Heart right ventricle (tissue), 16 donors: Measurements from ENCODE around the gene SCN4A. TPM values are rescaled to one million over a fixed set of nuclear protein-coding genes. Genes with fewer than 3 reads are reported as not detected.

ENCODE experiments used
- ATAC-seq, 8 donors: fragments of 200-7000 bp; cut with Tn5 transposase; one replicate each; pipeline ENCODE4 v1.9.1; 2020; ENCODE audit warnings: mild to moderate bottlenecking in 8 of 8, moderate library complexity in 8 of 8, moderate number of reproducible peaks in 1 of 8
- DNase-seq, 2 donors: peaks; one replicate each; pipeline ENCODE4 v3.0.0-alpha.2; 2020
- H3K27ac ChIP-seq, 10 donors: fragments of 200-600 bp; sonication (generic) in 2 of 10; one replicate each; pipeline versions ENCODE4 v1.5.0 to v1.8.0; 2020 to 2022; ENCODE audit warnings: mild to moderate bottlenecking in 3 of 10
- H3K27me3 ChIP-seq, 7 donors: fragments of 200-600 bp; one replicate each; pipeline ENCODE4 v1.8.0; 2021 to 2022; ENCODE audit warnings: mild to moderate bottlenecking in 2 of 7
- H3K36me3 ChIP-seq, 9 donors: fragments of 200-600 bp; sonication (generic) in 1 of 9; one replicate each; pipeline versions ENCODE4 v1.5.0 to v1.8.0; 2020 to 2022; ENCODE audit warnings: mild to moderate bottlenecking in 2 of 9
- H3K4me1 ChIP-seq, 9 donors: fragments of 200-600 bp; sonication (generic) in 1 of 9; one replicate each; pipeline versions ENCODE4 v1.5.0 to v1.8.0; 2020 to 2022; ENCODE audit warnings: mild to moderate bottlenecking in 4 of 9
- H3K4me3 ChIP-seq, 10 donors: fragments of 200-600 bp; sonication (generic) in 2 of 10; one replicate each; pipeline versions ENCODE4 v1.5.0 to v1.8.0; 2020 to 2022; ENCODE audit warnings: mild to moderate bottlenecking in 7 of 10, moderate library complexity in 2 of 10
- H3K9me3 ChIP-seq, 11 donors: fragments of 200-600 bp in 10 of 11; sonication (generic) in 2 of 11; one replicate each; pipeline versions ENCODE4 v1.5.0 to v1.8.0; 2013 to 2022; ENCODE audit warnings: mild to moderate bottlenecking in 2 of 11, control low read depth in 1 of 11, moderate library complexity in 1 of 11
- CTCF ChIP-seq, 9 donors: fragments of 200-600 bp; sonication (generic) in 2 of 9; IDR thresholded peaks; one replicate each; pipeline versions ENCODE4 v1.5.0 to v1.8.0; 2021 to 2022; ENCODE audit warnings: antibody characterized with exemption in 9 of 9, mild to moderate bottlenecking in 5 of 9, moderate library complexity in 1 of 9
- WGBS, 2 donors: extraction: QIAGEN DNeasy Blood & Tissue Kit; methylation state at CpG; one replicate each; pipeline ENCODE4 v1.1.7; 2013; ENCODE audit warnings: inconsistent platforms in 1 of 2; 5-methylcytosine and 5-hydroxymethylcytosine counted together
- intact Hi-C, 10 donors: fragments of 100-400 bp; cut with DNase I; formaldehyde crosslinking; loops; one replicate each; pipeline versions ENCODE4 v1.11.1 to v1.14.2; 2022
- polyA plus RNA-seq, 2 donors: library from polyadenylated mRNA; stranded (reverse); fragments of 200-250 nt; gene quantifications; one replicate each; pipeline ENCODE4 v1.2.3, GENCODE V29; 2013
- total RNA-seq, 10 donors: library from RNA; stranded (reverse); fragmentation: NEBNext Ultra II Directional in 3 of 10; extraction: Animal tissue kit (Norgen Biotek cat#: 25700) in 3 of 10; gene quantifications; one replicate each; pipeline versions ENCODE4 v1.2.1 to v1.2.4, GENCODE V29; 2021 to 2023
- donor health status: Arrhythmogenic right ventricular cardiomyopathy.
- donor health status: ischemic (EF 13 %, LVEDD 7.1; RV severe dilation, severe dysfunction).
- donor health status: healthy with polysubstance abuse.
- donor health status: DM: no; HTN: yes; CAD: no.
- donor health status: DM: no; HTN: no; CAD: no.
- donor health status: ischemic (EF 25% LVEDD 6.9; RV normal size, moderate dysfunction).
- donor health status: ischemic (EF 25% LVEDD 5.7; RV mildly dilated, moderate dysfunction).
- donor health status: healthy.
- donor health status: DM: yes; HTN: yes; CAD: no.
- donor health status: Ischemic cardiomyopathy.
- donor health status: ischemic (EF 35%, LVEDD 5.7; RV mildly dilated, moderate dysfunction).
- donor health status: nonischemic (EF 11% LVEDD 7.7; RV severe dilation, severe dysfunction).
- donor health status: DM: yes; HTN: yes; CAD: no.
- donor health status: PGD.
- donor health status: ischemic (EF 29% LVEDD 5.4; RV normal size, mild dysfunction).
- donor health status: nonischemic (EF 23%, LVEDD 6.1; RV moderate dilation, normal function).

SCN4A gene
- total and polyA plus RNA-seq, 12 donors = 0.19 to 2.9 (median 0.53) TPM

GRCh38 chr17:63960430-63960829 is 12.3 kb downstream of the SCN4A start:
- H3K4me3 ChIP-seq = no peak overlapping the region
- 54 to 57% methylated on average over 7 of the region's 7 CpGs for WGBS, 2 donors
- peak overlapping the region in 7 of 10 donors; percentile 2 to 67 (median 47) for H3K27ac ChIP-seq
- H3K4me1 ChIP-seq = peaks cover 7 to 51% (median 37%) of the 10 kb centered on the region in 9 donors
- ATAC-seq (peak in 3 of 8 donors; percentile 8 to 21 (median 20)), DNase-seq (no peak)
- H3K9me3 ChIP-seq = no peaks in the 10 kb centered on the region
- no peak for TF ChIP-seq CTCF (IDR thresholded peaks at IDR 0.05)
- no peaks in the 10 kb centered on the region for H3K36me3 ChIP-seq
- intact Hi-C loops = no loop called here
- no peaks in the 10 kb centered on the region for H3K27me3 ChIP-seq

- intact Hi-C loops = no loop called here
- peak overlapping the region in 7 of 10 donors; percentile 2 to 67 (median 47) for H3K27ac ChIP-seq
- H3K4me3 ChIP-seq = no peak overlapping the region
- ATAC-seq (no peak), DNase-seq (no peak)
- peaks cover 7 to 51% (median 37%) of the 10 kb centered on the region in 9 donors for H3K4me1 ChIP-seq
- H3K36me3 ChIP-seq = no peaks in the 10 kb centered on the region
- WGBS, 2 donors = 77 to 84% methylated on average over 9 of the region's 9 CpGs
- H3K9me3 ChIP-seq = no peaks in the 10 kb centered on the region
- TF ChIP-seq CTCF (IDR thresholded peaks at IDR 0.05) = no peak
- H3K27me3 ChIP-seq = no peaks in the 10 kb centered on the region
Measured at GRCh38 chr17:63960006-63960405, 12.7 kb downstream of the SCN4A start.

- peaks cover 0 to 34% (median 17%) of the 10 kb centered on the region in 9 donors for H3K4me1 ChIP-seq
- H3K27me3 ChIP-seq = no peaks in the 10 kb centered on the region
- WGBS, 2 donors = 98% methylated on average over 5 of the region's 5 CpGs
- no peak overlapping the region for H3K27ac ChIP-seq
- DNase-seq = no peak
- ATAC-seq = no peak
- no peak for TF ChIP-seq CTCF (IDR thresholded peaks at IDR 0.05)
- no peaks in the 10 kb centered on the region for H3K36me3 ChIP-seq
- H3K4me3 ChIP-seq = no peak overlapping the region
- intact Hi-C loops = no loop called here
- no peaks in the 10 kb centered on the region for H3K9me3 ChIP-seq
Measured at GRCh38 chr17:63956296-63956920, 16.3 kb downstream of the SCN4A start.

- DNase-seq (no peak), ATAC-seq (no peak)
- no peaks in the 10 kb centered on the region for H3K9me3 ChIP-seq
- H3K27ac ChIP-seq = no peak overlapping the region
- no peaks in the 10 kb centered on the region for H3K27me3 ChIP-seq
- intact Hi-C loops = no loop called here
- no peak overlapping the region for H3K4me3 ChIP-seq
- WGBS, 2 donors = 90 to 93% methylated on average over 4 of the region's 4 CpGs
- TF ChIP-seq CTCF (IDR thresholded peaks at IDR 0.05) = no peak
- no peaks in the 10 kb centered on the region for H3K36me3 ChIP-seq
- H3K4me1 ChIP-seq = peaks cover 0 to 28% (median 13%) of the 10 kb centered on the region in 9 donors
Measured at GRCh38 chr17:63955791-63956190, 16.9 kb downstream of the SCN4A start.
